Measurements from ENCODE around the gene ELK3. TPM values are rescaled to one million over a fixed set of nuclear protein-coding genes. Genes with fewer than 3 reads are reported as not detected.

The ELK3 gene
- total RNA-seq, 1 experiment from 2014 or later = 9.4 TPM

GRCh38 chr12:96266238-96266637, 72.1 kb downstream of the ELK3 start:
- no peak for DNase-seq
- Histone ChIP-seq H3K27ac (ENCODE audit: insufficient read length, low read depth, low read length) (no peak overlapping the region), H3K23ac (ENCODE audit: insufficient read length, low read depth, low read length) (no peak overlapping the region), H4K20me1 (ENCODE audit: control insufficient read depth, insufficient read depth, insufficient read length) (no peaks in the 10 kb centered on the region), H2BK20ac (ENCODE audit: low read depth, low read length, poor library complexity, severe bottlenecking) (no peak overlapping the region), H4K8ac (replicated peaks; ENCODE audit: insufficient read length, low read depth, low read length) (no peak overlapping the region), H3K9ac (ENCODE audit: extremely low read depth, insufficient read length, low read length) (no peak overlapping the region), H2AK5ac (ENCODE audit: insufficient read length, low read length) (no peak overlapping the region), H4K5ac (ENCODE audit: insufficient read length, low read depth, low read length) (no peak overlapping the region), H2BK15ac (ENCODE audit: low read depth, low read length) (no peak overlapping the region), H3K18ac (ENCODE audit: insufficient read length, low read depth, low read length) (no peak overlapping the region), H2BK120ac (ENCODE audit: low read depth, low read length, poor library complexity, severe bottlenecking) (no peak overlapping the region), H2AFZ (ENCODE audit: low read length) (no peak overlapping the region), H2BK12ac (ENCODE audit: insufficient read length, low read depth, low read length) (no peak overlapping the region), H3K79me1 (ENCODE audit: insufficient read depth, low read depth, low read length, poor library complexity, severe bottlenecking) (no peaks in the 10 kb centered on the region), H3K4ac (ENCODE audit: low read depth, low read length) (no peak overlapping the region), H3K79me2 (ENCODE audit: insufficient read depth, low read length) (no peaks in the 10 kb centered on the region), H4K91ac (ENCODE audit: insufficient read length, low read depth, low read length) (no peak overlapping the region), H3K56ac (ENCODE audit: insufficient read length, low read depth, low read length) (no peak overlapping the region), H3K4me2 (ENCODE audit: insufficient read depth, insufficient read length, low read length) (no peak overlapping the region), H3K4me1 (ENCODE audit: insufficient read depth, low read length) (no peaks in the 10 kb centered on the region), H3K14ac (ENCODE audit: insufficient read depth, low read length) (no peak overlapping the region), H3K23me2 (ENCODE audit: insufficient read length, low read depth, low read length, poor library complexity, severe bottlenecking) (no peaks in the 10 kb centered on the region), H2BK5ac (ENCODE audit: insufficient read length, low read length) (no peak overlapping the region), H3T11ph (ENCODE audit: low read length) (no peak overlapping the region), H3K9me3 (ENCODE audit: control insufficient read depth, low read depth, low read length) (no peaks in the 10 kb centered on the region), H3K27me3 (ENCODE audit: insufficient read depth, low read length) (no peaks in the 10 kb centered on the region)
- WGBS (ENCODE audit: extremely low coverage, insufficient read length, low lambda C conversion rate) = no CpG with 5 or more reads among the region's 2 CpGs
- Mint-ChIP-seq H3K36me3 (ENCODE audit: insufficient read depth in 1 of 3, low read depth in 3 of 3) (peaks cover 0 to 25% (median 4%) of the 10 kb centered on the region in 3 experiments; a peak in 5 of 7 replicates), H3K9me3 (no peaks in the 10 kb centered on the region), H3K4me3 (no peak overlapping the region), H3K4me1 (peaks cover 2 to 12% of the 10 kb centered on the region in 2 experiments), H3K27ac (no peak overlapping the region), H3K27me3 (ENCODE audit: low read depth) (no peaks in the 10 kb centered on the region)
- no peak for TF ChIP-seq CTCF (conservative IDR thresholded peaks at IDR 0.05)

Data from H9 (cell line).